ENCODE measurements around the gene TMEM115. TPM values are rescaled to one million over a fixed set of nuclear protein-coding genes. Genes with fewer than 3 reads are reported as not detected.

The TMEM115 gene
- total and polyA plus RNA-seq, 3 experiments from 2014 or later: 30.5 to 47.2 (median 33.2) TPM

DNA sequence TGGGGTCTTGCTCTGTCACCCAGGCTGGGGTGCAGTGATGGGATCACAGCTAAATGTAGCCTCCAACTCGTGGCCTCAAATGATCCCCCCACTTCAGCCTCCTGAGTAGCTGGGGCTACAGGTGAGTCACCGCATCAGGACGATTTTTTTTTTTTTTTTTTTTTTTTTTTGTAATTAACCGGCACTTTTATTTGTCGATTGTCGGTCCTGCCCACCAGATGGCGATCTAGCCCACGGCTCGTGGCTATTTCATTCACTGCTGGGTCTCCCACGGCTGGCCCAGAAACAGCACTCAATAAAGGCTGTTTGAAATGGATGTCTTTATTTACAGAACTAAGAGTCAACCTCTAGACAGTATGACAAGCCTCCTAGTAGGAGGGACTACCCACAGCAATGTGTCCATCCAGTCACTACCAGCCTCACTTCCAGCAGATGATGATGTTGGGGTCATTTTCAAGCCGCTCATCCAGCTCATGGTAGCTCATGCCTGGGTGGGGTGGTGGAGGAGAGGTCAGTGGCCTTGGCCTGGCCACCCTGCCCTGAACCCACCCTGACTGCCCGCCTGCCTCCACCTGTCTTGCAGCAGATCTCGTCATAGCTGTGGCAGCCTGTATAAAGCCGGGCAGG lies 12.0 kb downstream of the TMEM115 start:
- peak overlapping the region; percentile 68 to 96 (median 81) for H3K27ac Mint-ChIP-seq
- H3K9me3 Mint-ChIP-seq: no peaks in the 10 kb centered on the region
- H3K36me3 ChIP-seq (ENCODE audit: insufficient read depth, low read length): peaks cover 21% of the 10 kb centered on the region
- H3K36me3 Mint-ChIP-seq: peaks cover 0 to 34% (median 3%) of the 10 kb centered on the region in 3 donors
- H3K4me1 Mint-ChIP-seq: peaks cover 53 to 87% (median 63%) of the 10 kb centered on the region in 3 donors
- no peak overlapping the region for H3K4me3 ChIP-seq (ENCODE audit: low read length)
- H3K27me3 ChIP-seq (ENCODE audit: insufficient read depth, low read length, poor library complexity, severe bottlenecking): no peaks in the 10 kb centered on the region
- H3K4me3 Mint-ChIP-seq: peak overlapping the region in 6 of 7 donors; percentile 15 to 87 (median 48)
- CTCF ChIA-PET: interaction anchor here (0.7 to 9.6 kb wide), 29 partner anchors 9 to 268 kb away, joined by 3 to 103 read pairs (median 4); partner anchors contain the start of genes C3orf18, HEMK1, HYAL2 and HYAL3
- H3K27me3 Mint-ChIP-seq: no peaks in the 10 kb centered on the region
- no peak overlapping the region for H3K27ac ChIP-seq (ENCODE audit: low read depth, low read length)
- H3K4me1 ChIP-seq (ENCODE audit: insufficient read depth, low read length): peaks cover 65% of the 10 kb centered on the region
- peak; percentile 62 to 87 (median 73) for DNase-seq
- POLR2A ChIA-PET: interaction anchor here (0.6 to 3.5 kb wide), 9 partner anchors 10 to 978 kb away, joined by 3 to 27 read pairs (median 7); no protein-coding TSS in a partner anchor
- H3K9me3 ChIP-seq (ENCODE audit: low read length): no peaks in the 10 kb centered on the region

DNA sequence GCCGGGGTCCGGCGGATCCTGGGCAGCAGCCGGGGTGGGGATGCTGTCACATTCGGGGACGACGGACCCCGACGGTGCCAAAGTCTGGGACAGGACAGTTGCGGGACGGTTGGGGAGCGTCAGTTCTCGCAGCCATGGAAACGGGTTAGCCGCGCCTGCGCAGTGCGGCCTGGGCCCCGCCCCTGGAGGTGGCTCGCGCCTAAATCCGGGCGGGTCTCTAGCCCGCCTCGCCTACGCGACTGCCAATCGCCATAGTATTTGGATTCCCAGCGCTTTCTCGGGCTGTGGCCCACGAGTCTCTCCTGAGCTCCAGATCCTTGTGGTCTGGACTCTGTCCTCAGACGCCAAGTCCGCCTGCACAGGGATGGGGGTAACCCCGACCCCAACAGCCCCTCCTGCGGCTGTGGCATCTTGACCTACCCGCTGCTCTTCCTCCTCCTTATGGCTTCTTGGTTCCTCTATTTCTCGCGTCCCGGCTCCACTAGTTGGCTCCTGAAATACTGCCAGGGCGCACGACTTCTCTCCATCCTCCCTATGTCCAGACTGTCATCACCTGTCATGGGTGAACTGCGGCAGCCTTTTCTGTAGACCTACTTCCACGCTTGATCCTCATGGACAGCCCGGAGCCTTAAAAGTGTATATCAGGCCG lies 13.6 kb downstream of the TMEM115 start, which contains the start of gene ZMYND10:
TSS of gene ZMYND10 (minus strand) at position 147 of the 649 bp plus-strand sequence. CDS start 153 bp downstream, outside the sequence.
- peaks cover 0 to 31% (median 3%) of the 10 kb centered on the region in 3 donors for H3K36me3 Mint-ChIP-seq
- Histone ChIP-seq H3K27ac (ENCODE audit: low read depth, low read length) (no peak within 1 kb of the TSS), H3K27me3 (ENCODE audit: insufficient read depth, low read length, poor library complexity, severe bottlenecking) (no peaks in the 10 kb centered on the region), H3K9me3 (ENCODE audit: low read length) (no peaks in the 10 kb centered on the region), H3K4me1 (ENCODE audit: insufficient read depth, low read length) (peaks cover 66% of the 10 kb centered on the region), H3K36me3 (ENCODE audit: insufficient read depth, low read length) (peaks cover 21% of the 10 kb centered on the region), H3K4me3 (ENCODE audit: low read length) (peak within 1 kb of the TSS; percentile 56)
- peak within 1 kb of the TSS in 6 of 8 donors; percentile 19 to 92 (median 72) for H3K27ac Mint-ChIP-seq
- H3K9me3 Mint-ChIP-seq: no peaks in the 10 kb centered on the region
- DNase-seq: peak; percentile 65 to 83 (median 70)
- ChIA-PET POLR2A (interaction anchor here (3.5 kb wide), 1 partner anchor 9 kb away, joined by 27 read pairs; no protein-coding TSS in a partner anchor), CTCF (interaction anchor here (1.0 to 9.6 kb wide), 5 partner anchors 8 to 227 kb away, joined by 3 to 103 read pairs (median 4); partner anchors contain the start of gene RASSF1)
- H3K4me3 Mint-ChIP-seq: peak within 1 kb of the TSS; percentile 39 to 86 (median 70)
- no peaks in the 10 kb centered on the region for H3K27me3 Mint-ChIP-seq
- H3K4me1 Mint-ChIP-seq: peaks cover 55 to 87% (median 63%) of the 10 kb centered on the region in 3 donors

DNA sequence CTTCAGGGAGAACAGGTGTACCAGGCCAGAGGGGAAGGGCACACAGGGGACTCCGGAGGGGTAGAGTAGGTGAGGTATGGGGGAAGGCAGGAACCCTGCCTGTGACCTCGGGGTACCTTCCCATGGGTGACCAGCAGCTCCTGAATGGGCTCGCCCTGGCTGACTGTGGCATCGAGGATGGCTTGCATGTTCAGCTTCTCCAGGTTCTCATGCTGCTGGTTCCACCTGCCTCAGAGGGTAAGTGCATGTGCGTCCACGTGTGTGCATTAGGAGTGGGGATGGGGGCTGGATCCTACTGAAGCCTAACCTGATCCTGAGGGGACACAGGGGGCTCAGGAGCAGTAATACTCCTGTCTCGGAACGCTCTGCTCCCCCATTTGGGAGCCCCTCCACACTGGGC lies 14.3 kb downstream of the TMEM115 start:
- peak overlapping the region in 1 of 8 donors; percentile 27 for H3K27ac Mint-ChIP-seq
- Histone ChIP-seq H3K27ac (ENCODE audit: low read depth, low read length) (no peak overlapping the region), H3K4me3 (ENCODE audit: low read length) (peak overlapping the region; percentile 56), H3K36me3 (ENCODE audit: insufficient read depth, low read length) (peaks cover 21% of the 10 kb centered on the region), H3K4me1 (ENCODE audit: insufficient read depth, low read length) (peaks cover 65% of the 10 kb centered on the region), H3K27me3 (ENCODE audit: insufficient read depth, low read length, poor library complexity, severe bottlenecking) (no peaks in the 10 kb centered on the region), H3K9me3 (ENCODE audit: low read length) (no peaks in the 10 kb centered on the region)
- CTCF ChIA-PET: interaction anchor here (1.0 to 9.6 kb wide), 3 partner anchors 7 to 150 kb away, joined by 3 to 103 read pairs (median 4); partner anchors contain the start of gene RASSF1
- H3K4me1 Mint-ChIP-seq: peaks cover 49 to 83% (median 58%) of the 10 kb centered on the region in 3 donors
- no peaks in the 10 kb centered on the region for H3K27me3 Mint-ChIP-seq
- peak overlapping the region in 1 of 7 donors; percentile 18 for H3K4me3 Mint-ChIP-seq
- H3K9me3 Mint-ChIP-seq: no peaks in the 10 kb centered on the region
- DNase-seq: no peak
- peaks cover 0 to 24% (median 3%) of the 10 kb centered on the region in 3 donors for H3K36me3 Mint-ChIP-seq
- POLR2A ChIA-PET: interaction anchor here (3.5 kb wide), 1 partner anchor 8 kb away, joined by 27 read pairs; no protein-coding TSS in a partner anchor

DNA sequence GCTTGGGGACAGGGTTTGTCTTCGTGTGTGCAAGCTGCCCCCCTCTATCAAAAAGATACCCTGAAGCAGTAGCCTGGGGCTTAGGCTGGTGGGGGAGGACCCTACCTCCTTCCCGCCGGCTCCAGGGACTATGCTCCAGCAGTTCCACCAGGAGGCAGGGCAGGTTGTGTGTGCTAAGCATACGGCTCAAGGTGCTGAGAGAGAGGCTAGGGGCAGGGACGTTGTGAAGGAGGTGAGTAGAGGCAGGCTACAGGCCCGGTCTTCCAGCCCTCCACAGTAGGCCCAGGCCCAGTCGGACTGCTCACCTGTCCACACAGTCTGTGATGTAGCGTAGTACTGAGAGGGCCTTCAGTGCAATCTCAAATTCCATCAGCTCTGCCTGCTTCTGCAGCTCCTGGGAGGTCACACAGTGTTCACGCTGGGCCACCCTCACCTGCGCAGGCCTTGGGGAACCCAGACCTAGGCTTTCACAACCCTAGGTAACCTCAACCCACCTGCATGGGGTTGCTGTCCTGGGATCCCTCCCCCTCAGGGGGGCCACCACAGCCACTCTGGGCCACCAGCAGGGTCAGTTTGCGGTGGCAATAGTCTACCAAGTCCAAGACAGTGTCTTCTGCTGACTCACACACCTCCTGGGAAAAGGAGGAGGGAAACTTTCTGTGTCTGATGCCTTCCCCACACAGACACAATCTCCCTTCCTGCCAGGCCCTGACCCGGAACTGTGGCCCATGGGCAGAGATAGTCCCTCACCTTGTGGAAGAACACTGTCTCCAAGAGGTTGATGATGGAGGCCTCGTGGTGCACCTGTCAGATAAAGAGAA lies 16.3 kb downstream of the TMEM115 start:
- H3K27me3 ChIP-seq (ENCODE audit: insufficient read depth, low read length, poor library complexity, severe bottlenecking): no peaks in the 10 kb centered on the region
- H3K9me3 ChIP-seq (ENCODE audit: low read length): no peaks in the 10 kb centered on the region
- ChIA-PET CTCF (interaction anchor here (0.9 to 2.4 kb wide), 6 partner anchors 11 to 200 kb away, joined by 3 to 7 read pairs (median 4); no protein-coding TSS in a partner anchor), POLR2A (interaction anchor here (1.1 kb wide), 1 partner anchor 225 kb away, joined by 3 read pairs; the partner anchor contains the start of gene C3orf18)
- Mint-ChIP-seq H3K27ac (peak overlapping the region in 6 of 8 donors; percentile 37 to 92 (median 80)), H3K9me3 (no peaks in the 10 kb centered on the region), H3K4me1 (peaks cover 51 to 82% (median 63%) of the 10 kb centered on the region in 3 donors), H3K4me3 (peak overlapping the region in 3 of 7 donors; percentile 32 to 95 (median 66)), H3K36me3 (peaks cover 0 to 21% (median 0%) of the 10 kb centered on the region in 3 donors), H3K27me3 (peaks cover 0 to 2% of the 10 kb centered on the region in 2 donors)
- peaks cover 62% of the 10 kb centered on the region for H3K4me1 ChIP-seq (ENCODE audit: insufficient read depth, low read length)
- peaks cover 8% of the 10 kb centered on the region for H3K36me3 ChIP-seq (ENCODE audit: insufficient read depth, low read length)
- H3K27ac ChIP-seq (ENCODE audit: low read depth, low read length): no peak overlapping the region
- H3K4me3 ChIP-seq (ENCODE audit: low read length): no peak overlapping the region
- DNase-seq: no peak

DNA sequence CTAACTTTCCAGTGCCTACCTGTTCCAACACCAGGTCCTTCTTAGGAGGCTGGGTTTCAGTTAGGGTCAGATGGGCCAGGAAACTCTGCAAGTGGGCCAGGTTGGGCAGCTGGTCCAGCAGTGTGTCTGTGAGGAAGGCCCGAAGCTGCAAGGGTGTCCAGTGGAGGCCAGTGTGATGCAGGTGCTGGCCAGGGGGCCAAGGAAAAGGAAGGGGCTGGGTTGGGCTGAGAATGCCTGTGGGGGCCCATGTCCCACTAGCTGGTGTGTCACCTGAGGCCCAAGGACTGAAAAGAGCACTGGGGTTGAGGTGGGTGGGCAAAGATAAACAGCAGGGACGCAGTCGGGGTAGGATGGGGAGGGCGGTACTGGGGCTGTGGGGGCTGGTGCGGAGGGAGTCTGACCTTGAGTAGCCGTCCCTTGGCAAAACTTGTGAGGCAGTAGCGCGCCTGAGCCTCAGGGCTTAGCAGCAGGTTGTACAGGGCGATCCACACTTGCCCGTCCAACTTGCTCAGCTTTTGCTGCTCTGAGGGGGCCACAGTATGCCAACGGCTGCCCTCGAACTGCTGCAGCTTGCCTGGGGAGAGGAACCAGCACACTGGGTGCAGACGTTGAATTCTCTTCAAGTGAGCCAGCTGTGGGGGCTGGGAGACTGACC lies 17.2 kb downstream of the TMEM115 start:
- Mint-ChIP-seq H3K27me3 (peaks cover 0 to 2% of the 10 kb centered on the region in 2 donors), H3K4me3 (peak overlapping the region in 5 of 7 donors; percentile 32 to 95 (median 67)), H3K9me3 (no peaks in the 10 kb centered on the region), H3K27ac (peak overlapping the region; percentile 40 to 95 (median 90)), H3K36me3 (peaks cover 0 to 21% (median 0%) of the 10 kb centered on the region in 3 donors), H3K4me1 (peaks cover 45 to 76% (median 57%) of the 10 kb centered on the region in 3 donors)
- Histone ChIP-seq H3K27me3 (ENCODE audit: insufficient read depth, low read length, poor library complexity, severe bottlenecking) (no peaks in the 10 kb centered on the region), H3K36me3 (ENCODE audit: insufficient read depth, low read length) (no peaks in the 10 kb centered on the region), H3K27ac (ENCODE audit: low read depth, low read length) (no peak overlapping the region), H3K4me3 (ENCODE audit: low read length) (no peak overlapping the region), H3K4me1 (ENCODE audit: insufficient read depth, low read length) (peaks cover 56% of the 10 kb centered on the region), H3K9me3 (ENCODE audit: low read length) (no peaks in the 10 kb centered on the region)
- CTCF ChIA-PET: interaction anchor here (1.0 to 8.5 kb wide), 7 partner anchors 7 to 227 kb away, joined by 3 to 103 read pairs (median 4); partner anchors contain the start of genes CYB561D2, HEMK1, NPRL2 and ZMYND10
- no peak for DNase-seq
- POLR2A ChIA-PET: no interaction called here

DNA sequence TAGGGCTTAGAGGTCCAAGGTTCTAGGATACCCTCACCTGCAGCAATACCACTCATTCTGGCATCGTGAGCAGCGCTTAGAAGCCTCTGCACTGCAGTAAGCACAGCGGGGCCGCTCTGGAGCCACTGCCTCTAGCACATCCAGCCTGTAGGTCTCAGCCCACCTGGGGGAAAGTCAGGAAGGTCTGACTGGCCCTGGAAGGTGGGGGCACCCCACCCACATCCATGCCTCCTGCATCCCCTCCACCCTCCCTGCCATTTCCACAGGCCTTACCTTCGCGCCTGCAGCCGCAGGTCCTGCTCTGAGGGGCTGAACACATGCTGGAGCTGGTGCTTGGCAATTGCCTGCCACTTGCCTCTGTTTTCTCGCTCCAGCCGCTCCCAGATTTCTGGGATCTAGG lies 17.8 kb downstream of the TMEM115 start:
- Histone ChIP-seq H3K9me3 (ENCODE audit: low read length) (no peaks in the 10 kb centered on the region), H3K4me3 (ENCODE audit: low read length) (peak overlapping the region; percentile 73), H3K36me3 (ENCODE audit: insufficient read depth, low read length) (no peaks in the 10 kb centered on the region), H3K27ac (ENCODE audit: low read depth, low read length) (peak overlapping the region; percentile 59), H3K27me3 (ENCODE audit: insufficient read depth, low read length, poor library complexity, severe bottlenecking) (no peaks in the 10 kb centered on the region), H3K4me1 (ENCODE audit: insufficient read depth, low read length) (peaks cover 52% of the 10 kb centered on the region)
- peaks cover 0 to 25% (median 2%) of the 10 kb centered on the region in 3 donors for H3K36me3 Mint-ChIP-seq
- peaks cover 44 to 76% (median 56%) of the 10 kb centered on the region in 3 donors for H3K4me1 Mint-ChIP-seq
- H3K9me3 Mint-ChIP-seq: no peaks in the 10 kb centered on the region
- DNase-seq: peak in 1 of 5 donors; percentile 39
- H3K4me3 Mint-ChIP-seq: peak overlapping the region; percentile 81 to 95 (median 89)
- CTCF ChIA-PET: interaction anchor here (1.1 to 8.5 kb wide), 6 partner anchors 8 to 228 kb away, joined by 3 to 103 read pairs (median 4); partner anchors contain the start of genes CYB561D2, HEMK1, NPRL2 and ZMYND10
- peaks cover 0 to 2% of the 10 kb centered on the region in 2 donors for H3K27me3 Mint-ChIP-seq
- H3K27ac Mint-ChIP-seq: peak overlapping the region; percentile 72 to 95 (median 89)
- POLR2A ChIA-PET: interaction anchor here (0.9 to 2.4 kb wide), 3 partner anchors 8 to 14 kb away, joined by 5 to 27 read pairs (median 6); partner anchors contain the start of genes CYB561D2 and NPRL2

All from CD8-positive, alpha-beta memory T cell (primary cell).